Measurements from ENCODE around the gene AHCYL2.
"Not testable (repeated sequence)": the region's sequence is repeated elsewhere in the genome, so short reads cannot be mapped to it uniquely, and the experiment has no call there.

The AHCYL2 gene

DNA sequence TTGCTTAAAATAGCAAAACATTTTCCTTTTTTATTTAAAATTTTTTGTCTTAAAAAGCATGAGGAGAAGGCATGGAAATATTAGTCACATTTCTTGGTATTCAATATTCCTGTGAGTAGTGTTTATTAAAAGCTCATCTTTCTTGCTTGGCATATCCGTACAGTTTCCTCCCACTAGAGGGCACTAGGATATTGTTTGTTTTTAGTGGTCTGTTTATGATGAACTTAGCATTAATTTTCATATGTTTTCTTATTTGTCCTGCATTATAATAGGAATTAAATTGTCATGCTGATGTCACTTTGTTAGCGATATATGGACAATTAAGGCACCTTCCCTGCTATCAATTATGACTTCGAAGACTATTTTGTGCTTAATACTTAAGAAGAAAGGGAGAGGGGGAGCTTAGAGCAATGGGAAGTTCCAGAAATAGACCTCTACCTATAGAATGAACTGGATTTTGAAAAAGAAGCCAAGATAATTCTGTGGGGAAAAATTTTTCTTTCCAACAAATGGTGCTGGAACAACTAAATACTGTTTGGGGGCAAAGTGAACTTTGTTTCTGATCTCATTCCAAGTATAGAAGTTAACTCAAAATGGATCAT, 118.4 kb downstream of the AHCYL2 start:
- TF ChIP-seq CTCF (IDR thresholded peaks at IDR 0.05; ENCODE audit: extremely low read depth, missing control alignments) = peak; percentile 59
- peak; percentile 39 for DNase-seq (ENCODE audit: low spot score)

DNA sequence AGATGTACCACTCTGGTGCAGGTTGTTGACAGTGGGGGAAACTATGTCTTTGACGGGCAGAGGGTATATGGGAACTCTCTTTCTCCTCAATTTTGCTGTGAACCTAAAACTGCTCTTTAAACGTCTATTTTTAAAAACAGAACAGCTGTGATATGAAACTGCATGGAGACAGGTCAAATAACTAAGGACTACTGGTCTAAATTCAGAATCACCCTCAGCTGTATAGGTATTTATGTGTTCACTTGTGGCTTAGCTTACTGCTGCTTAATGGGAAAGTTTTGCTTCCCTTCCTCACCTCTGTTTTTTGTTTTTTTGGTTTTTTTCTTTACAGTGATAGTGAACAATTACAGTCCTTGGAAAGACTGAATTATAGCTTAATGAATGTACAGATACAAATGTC, 122.5 kb downstream of the AHCYL2 start:
- DNase-seq (ENCODE audit: low spot score) = no peak
- no peak for TF ChIP-seq CTCF (IDR thresholded peaks at IDR 0.05; ENCODE audit: extremely low read depth, missing control alignments)

DNA sequence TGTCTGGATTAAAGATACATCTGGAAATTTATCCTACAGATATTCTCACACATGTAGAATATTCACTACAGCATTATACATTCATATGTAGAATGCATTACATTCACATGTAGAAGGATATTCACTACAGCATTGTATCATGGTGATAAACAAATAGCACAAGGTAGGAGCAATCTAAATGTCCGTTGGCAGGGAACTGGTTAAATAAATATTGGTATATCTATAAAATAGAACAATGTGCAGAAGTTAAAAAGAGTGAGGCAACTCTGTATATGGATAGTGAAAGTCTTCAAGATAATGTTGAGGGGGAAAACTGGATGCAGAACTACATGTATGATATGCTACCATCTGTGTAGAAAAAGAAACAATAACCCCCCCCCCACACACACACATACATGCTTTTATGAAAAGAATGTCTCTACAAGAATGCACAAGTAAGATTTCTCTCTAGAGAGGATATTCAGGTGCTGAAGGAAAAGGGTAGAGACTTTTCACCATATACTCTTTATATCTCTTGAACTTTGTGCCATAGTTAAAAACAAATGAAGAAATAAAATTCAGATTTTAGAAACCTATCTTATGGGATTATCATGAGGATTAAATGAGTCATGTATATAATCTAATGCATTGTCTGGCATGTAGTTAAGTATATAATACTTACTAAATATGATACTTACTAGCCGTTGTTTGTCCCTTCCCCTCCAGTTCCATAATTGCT, 123.4 kb downstream of the AHCYL2 start:
- no peak for DNase-seq (ENCODE audit: low spot score)
- TF ChIP-seq CTCF (IDR thresholded peaks at IDR 0.05; ENCODE audit: extremely low read depth, missing control alignments) = no peak

DNA sequence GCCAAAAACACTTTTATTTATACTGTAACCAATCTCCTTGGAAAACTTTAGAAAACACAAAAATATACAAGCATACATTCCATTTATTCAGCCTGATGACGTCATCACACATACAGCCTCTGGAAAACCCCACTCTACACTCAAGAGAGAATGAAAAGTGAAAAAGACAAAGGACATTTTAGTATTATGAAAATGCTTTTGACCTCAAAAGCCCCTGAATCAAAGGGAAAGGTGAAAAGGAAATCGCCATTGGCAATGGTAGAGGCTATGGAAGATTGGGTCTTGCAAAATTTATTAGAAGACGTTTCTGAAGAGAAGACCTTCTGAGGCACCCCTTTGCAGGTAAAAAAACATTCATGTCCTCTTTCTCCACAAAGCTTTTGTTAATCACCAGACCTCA, 126.5 kb downstream of the AHCYL2 start:
- peak; percentile 19 for DNase-seq (ENCODE audit: low spot score)

GRCh38 chr7:129353104-129353503, 128.3 kb downstream of the AHCYL2 start:
- not testable (repeated sequence) for DNase-seq (ENCODE audit: low spot score)

More for the DNA sequence above, 126.5 kb downstream of the AHCYL2 start:
- no peak for TF ChIP-seq CTCF (IDR thresholded peaks at IDR 0.05; ENCODE audit: extremely low read depth, missing control alignments)

DNA sequence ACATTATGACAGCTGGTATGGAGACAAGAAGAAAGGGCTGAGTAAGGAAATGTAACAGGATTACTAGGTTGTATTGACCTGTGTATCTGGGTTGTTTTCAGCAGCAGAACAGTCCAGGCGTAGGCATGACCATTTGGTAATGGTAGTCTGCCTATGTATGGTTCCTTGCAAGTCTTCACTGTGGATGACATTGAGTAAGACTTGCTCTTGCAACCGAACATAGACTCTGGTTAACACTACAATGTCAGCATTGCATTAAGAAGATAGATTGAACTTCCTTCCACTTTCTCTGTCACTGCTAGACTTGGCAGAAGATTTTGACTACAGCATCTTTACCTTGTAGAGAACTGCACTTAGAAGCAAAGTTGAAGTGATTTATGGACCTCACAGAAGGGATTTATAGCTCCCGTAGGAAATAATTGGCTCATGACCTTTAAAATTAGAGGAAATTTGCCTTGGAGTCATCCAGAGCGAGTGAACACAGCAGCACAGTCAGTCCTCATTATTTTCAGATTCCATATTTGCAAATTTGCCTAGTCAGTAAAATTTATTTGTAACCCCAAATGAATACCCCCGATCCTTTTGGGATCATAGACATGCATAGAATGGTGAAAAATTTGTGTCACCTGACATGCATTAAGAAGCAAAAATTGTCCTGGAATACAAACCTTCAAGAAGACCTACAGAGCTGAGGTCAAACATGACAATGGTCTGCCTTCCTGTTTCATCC, 129.8 kb downstream of the AHCYL2 start:
- TF ChIP-seq CTCF (IDR thresholded peaks at IDR 0.05; ENCODE audit: extremely low read depth, missing control alignments) = no peak

GRCh38 chr7:129356176-129356575, 131.3 kb downstream of the AHCYL2 start:
- no peak for TF ChIP-seq CTCF (IDR thresholded peaks at IDR 0.05; ENCODE audit: extremely low read depth, missing control alignments)
- no peak for DNase-seq (ENCODE audit: low spot score)

More for the DNA sequence above, 129.8 kb downstream of the AHCYL2 start:
- DNase-seq (ENCODE audit: low spot score) = no peak

Data from GM20000 (cell line).